Uterus (tissue), 4 donors: ENCODE measurements around the gene PLXNC1. TPM values are rescaled to one million over a fixed set of nuclear protein-coding genes. Genes with fewer than 3 reads are reported as not detected.

Source experiments
- DNase-seq, 2 donors: peaks; one replicate each; pipeline ENCODE4 v3.0.0-alpha.2; 2019 to 2020
- H3K27ac ChIP-seq, 2 donors: fragments of 200-600 bp; sonication (generic); 1 replicate in 1 of 2; 2 replicates in 1 of 2; pipeline ENCODE4 v1.5.1; 2016 to 2018
- H3K27me3 ChIP-seq, 2 donors: fragments of 200-600 bp; sonication (generic); one replicate each; pipeline ENCODE4 v1.5.1; 2018 to 2019; ENCODE audit warnings: control low read depth in 1 of 2
- H3K36me3 ChIP-seq, 2 donors: fragments of 200-600 bp; sonication (generic); one replicate each; pipeline ENCODE4 v1.5.1; 2019; ENCODE audit warnings: control low read depth in 1 of 2
- H3K4me1 ChIP-seq, 2 donors: fragments of 200-600 bp; sonication (generic); one replicate each; pipeline ENCODE4 v1.5.1; 2018 to 2019; ENCODE audit warnings: control low read depth in 1 of 2
- H3K4me3 ChIP-seq, 2 donors: fragments of 200-600 bp; sonication (generic); 1 replicate in 1 of 2; 2 replicates in 1 of 2; pipeline ENCODE4 v1.5.1; 2018 to 2019; ENCODE audit warnings: mild to moderate bottlenecking in 1 of 2
- H3K9me3 ChIP-seq, 2 donors: fragments of 200-600 bp; sonication (generic); one replicate each; pipeline ENCODE4 v1.5.1; 2019; ENCODE audit warnings: control low read depth in 1 of 2
- POLR2A ChIP-seq, 2 donors: fragments of 450-650 bp; IDR thresholded peaks; one replicate each; pipeline ENCODE4 v1.6.1; 2016; ENCODE audit warnings: antibody characterized with exemption in 2 of 2, mild to moderate bottlenecking in 1 of 2, moderate library complexity in 1 of 2
- intact Hi-C: fragments of 100-400 bp; cut with DNase I; formaldehyde crosslinking; loops from one replicate; pipeline ENCODE4 v1.15.1; 2023; ENCODE audit warnings: low total_unique reads
- total RNA-seq, 4 donors: library from RNA; depleted of rRNA in 3 of 4; stranded (reverse); fragments of >200 nt in 3 of 4; gene quantifications; one replicate each; pipeline versions ENCODE4 v1.1.0 to v1.2.4, GENCODE V29; 2014 to 2023
- TF ChIP-seq, protein P1 (sequence below), 4 experiments: fragments of 200-600 bp in 2 of 4; fragments of 450-650 bp in 2 of 4; sonication (generic) in 2 of 4; IDR thresholded peaks; one replicate each; pipeline ENCODE4 v1.5.1; 2016 to 2019; ENCODE audit warnings: antibody characterized with exemption in 4 of 4, mild to moderate bottlenecking in 2 of 4, moderate library complexity in 1 of 4
- donor health status: DM: yes; HTN: yes; CAD: no.

Gene PLXNC1
- total RNA-seq, 4 donors from 2014 or later = 11.6 to 23.8 (median 16.3) TPM

DNA sequence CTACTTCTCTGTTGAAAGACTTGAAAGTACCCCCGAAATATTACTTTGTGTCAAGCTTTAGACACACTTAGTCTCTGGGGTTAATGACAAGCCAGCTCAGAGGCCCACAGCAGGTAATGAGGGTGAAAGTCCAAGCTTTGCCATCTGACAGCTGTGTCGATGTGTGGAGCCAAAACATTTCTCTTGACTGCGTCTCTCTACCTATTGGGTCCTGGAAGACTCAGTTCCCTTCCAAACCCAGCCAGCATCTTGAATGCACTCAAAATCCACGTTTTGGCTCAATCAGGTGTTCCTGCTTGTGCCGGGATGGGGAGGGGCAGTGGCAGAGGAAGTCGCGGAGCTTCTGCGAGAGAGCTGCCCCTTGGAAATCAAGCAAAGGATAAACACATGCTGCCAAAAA is 3.2 kb downstream of the PLXNC1 start:
- no peak overlapping the region for H3K4me3 ChIP-seq
- no peak overlapping the region for H3K27ac ChIP-seq
- H3K36me3 ChIP-seq = no peaks in the 10 kb centered on the region
- no peaks in the 10 kb centered on the region for H3K9me3 ChIP-seq
- TF ChIP-seq, protein P1, sequence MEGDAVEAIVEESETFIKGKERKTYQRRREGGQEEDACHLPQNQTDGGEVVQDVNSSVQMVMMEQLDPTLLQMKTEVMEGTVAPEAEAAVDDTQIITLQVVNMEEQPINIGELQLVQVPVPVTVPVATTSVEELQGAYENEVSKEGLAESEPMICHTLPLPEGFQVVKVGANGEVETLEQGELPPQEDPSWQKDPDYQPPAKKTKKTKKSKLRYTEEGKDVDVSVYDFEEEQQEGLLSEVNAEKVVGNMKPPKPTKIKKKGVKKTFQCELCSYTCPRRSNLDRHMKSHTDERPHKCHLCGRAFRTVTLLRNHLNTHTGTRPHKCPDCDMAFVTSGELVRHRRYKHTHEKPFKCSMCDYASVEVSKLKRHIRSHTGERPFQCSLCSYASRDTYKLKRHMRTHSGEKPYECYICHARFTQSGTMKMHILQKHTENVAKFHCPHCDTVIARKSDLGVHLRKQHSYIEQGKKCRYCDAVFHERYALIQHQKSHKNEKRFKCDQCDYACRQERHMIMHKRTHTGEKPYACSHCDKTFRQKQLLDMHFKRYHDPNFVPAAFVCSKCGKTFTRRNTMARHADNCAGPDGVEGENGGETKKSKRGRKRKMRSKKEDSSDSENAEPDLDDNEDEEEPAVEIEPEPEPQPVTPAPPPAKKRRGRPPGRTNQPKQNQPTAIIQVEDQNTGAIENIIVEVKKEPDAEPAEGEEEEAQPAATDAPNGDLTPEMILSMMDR (IDR thresholded peaks at IDR 0.05) = no peak
- TF ChIP-seq POLR2A (IDR thresholded peaks at IDR 0.05) = no peak
- DNase-seq = no peak
- H3K27me3 ChIP-seq = no peaks in the 10 kb centered on the region
- intact Hi-C loops = no loop called here
- H3K4me1 ChIP-seq = no peaks in the 10 kb centered on the region

DNA sequence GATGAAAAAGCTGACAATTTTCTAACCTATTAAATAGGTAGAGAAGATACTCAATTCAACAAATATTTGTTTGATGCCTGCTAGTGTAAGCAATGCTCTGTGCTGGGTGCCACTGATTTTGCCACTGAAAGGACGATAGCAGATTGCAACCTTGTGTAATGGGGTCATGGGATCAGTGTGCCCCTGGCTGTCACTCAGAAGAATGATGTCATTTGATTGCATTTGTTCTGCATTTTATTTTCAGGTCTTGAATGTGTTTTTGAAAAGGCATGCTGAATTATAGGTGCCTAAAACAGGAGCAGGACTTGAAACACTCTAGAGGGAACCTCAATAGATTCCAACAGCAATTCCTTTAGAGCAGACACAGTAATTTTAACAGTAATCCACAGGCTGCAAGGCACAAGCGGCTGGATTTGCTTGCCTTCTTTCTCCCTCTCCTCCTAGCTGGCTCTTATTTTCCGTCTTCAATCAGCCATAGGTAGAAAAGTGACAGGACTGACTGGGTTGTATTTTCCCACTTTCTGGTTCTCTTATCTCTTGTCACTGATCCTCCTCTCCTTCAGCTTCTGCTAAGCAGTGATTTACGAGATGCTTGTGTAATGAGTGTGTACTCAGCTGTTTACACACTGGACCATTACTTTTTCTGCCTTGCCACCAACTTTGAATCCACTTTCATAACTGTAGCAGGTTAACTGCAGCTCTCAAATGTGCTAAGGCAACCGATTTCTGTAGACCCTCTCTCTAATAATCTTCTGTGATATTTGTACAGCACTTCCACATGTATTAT is 4.1 kb downstream of the PLXNC1 start:
- no peaks in the 10 kb centered on the region for H3K27me3 ChIP-seq
- H3K4me1 ChIP-seq = no peaks in the 10 kb centered on the region
- intact Hi-C loops = no loop called here
- no peak overlapping the region for H3K27ac ChIP-seq
- DNase-seq = no peak
- no peak for TF ChIP-seq POLR2A (IDR thresholded peaks at IDR 0.05)
- TF ChIP-seq, protein P1 (IDR thresholded peaks at IDR 0.05) = no peak
- H3K36me3 ChIP-seq = no peaks in the 10 kb centered on the region
- no peak overlapping the region for H3K4me3 ChIP-seq
- H3K9me3 ChIP-seq = no peaks in the 10 kb centered on the region

DNA sequence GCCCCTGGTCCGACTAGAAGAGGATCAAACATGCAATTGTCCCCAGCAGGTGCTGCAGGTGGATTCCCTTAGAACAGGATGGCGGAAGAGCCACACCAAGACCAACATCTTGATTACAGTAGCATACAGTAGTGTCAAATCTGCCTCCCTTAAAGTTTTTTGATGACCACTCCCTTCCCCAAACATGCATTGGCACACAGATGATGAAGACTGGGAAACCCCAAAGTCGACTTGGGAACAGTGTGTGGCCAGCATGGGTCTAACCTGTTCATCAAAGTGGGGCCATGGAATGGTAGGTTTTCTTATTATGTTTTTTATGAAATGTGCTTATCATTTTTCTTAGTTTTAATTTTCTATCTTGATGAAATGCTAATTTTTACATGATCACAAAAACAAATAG is 8.8 kb downstream of the PLXNC1 start:
- H3K4me3 ChIP-seq = no peak overlapping the region
- DNase-seq = no peak
- no peaks in the 10 kb centered on the region for H3K36me3 ChIP-seq
- intact Hi-C loops = no loop called here
- H3K4me1 ChIP-seq = no peaks in the 10 kb centered on the region
- no peaks in the 10 kb centered on the region for H3K9me3 ChIP-seq
- no peak for TF ChIP-seq POLR2A (IDR thresholded peaks at IDR 0.05)
- TF ChIP-seq, protein P1 (IDR thresholded peaks at IDR 0.05) = no peak
- no peak overlapping the region for H3K27ac ChIP-seq
- H3K27me3 ChIP-seq = no peaks in the 10 kb centered on the region

DNA sequence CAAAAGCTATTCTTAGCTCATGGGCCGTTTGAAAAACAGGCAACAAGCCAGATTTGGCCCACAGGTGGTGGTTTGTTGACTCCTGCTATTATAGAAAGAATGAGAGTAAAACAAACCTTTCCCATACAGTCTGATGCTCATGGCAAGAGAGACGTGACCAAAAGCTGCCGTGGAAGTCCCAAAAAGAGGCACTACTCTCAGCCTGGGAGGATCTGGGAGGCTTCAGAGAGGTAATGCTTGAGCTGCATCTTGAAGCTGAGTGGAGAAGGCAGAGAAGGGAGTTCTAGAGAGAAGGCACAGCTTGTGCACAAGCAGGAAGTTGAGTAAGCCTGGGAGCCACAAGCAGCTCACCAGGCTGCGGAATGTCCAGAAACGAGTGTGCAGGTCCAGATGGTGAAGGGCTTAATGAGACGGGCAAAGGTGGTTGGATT is 9.6 kb downstream of the PLXNC1 start:
- Histone ChIP-seq H3K4me3 (no peak overlapping the region), H3K36me3 (no peaks in the 10 kb centered on the region), H3K9me3 (no peaks in the 10 kb centered on the region), H3K27ac (no peak overlapping the region), H3K27me3 (no peaks in the 10 kb centered on the region), H3K4me1 (no peaks in the 10 kb centered on the region)
- TF ChIP-seq POLR2A (IDR thresholded peaks at IDR 0.05) = no peak
- TF ChIP-seq, protein P1 (IDR thresholded peaks at IDR 0.05) = no peak
- intact Hi-C loops = no loop called here
- DNase-seq = no peak

DNA sequence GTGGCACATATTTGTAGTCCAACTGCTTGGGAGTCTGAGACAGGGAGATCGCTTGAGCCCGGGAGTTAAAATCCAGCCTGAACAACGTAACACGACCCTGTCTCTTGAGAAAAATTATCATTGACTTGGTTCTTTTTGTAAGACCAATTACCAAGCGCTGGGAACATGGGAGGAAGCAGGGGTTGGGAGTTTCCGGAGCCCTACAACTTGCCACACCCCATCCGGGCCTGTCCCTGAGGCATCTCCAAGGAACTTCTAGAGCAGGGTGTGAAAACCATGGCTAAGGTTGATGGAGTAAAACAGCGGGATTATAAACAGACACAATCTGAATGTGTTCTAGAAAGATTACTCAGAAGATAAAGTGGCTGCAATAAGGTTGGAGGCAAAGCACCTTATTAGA is 10.3 kb downstream of the PLXNC1 start:
- H3K27me3 ChIP-seq = no peaks in the 10 kb centered on the region
- TF ChIP-seq, protein P1 (IDR thresholded peaks at IDR 0.05) = no peak
- no peak for TF ChIP-seq POLR2A (IDR thresholded peaks at IDR 0.05)
- intact Hi-C loops = no loop called here
- no peaks in the 10 kb centered on the region for H3K4me1 ChIP-seq
- no peak overlapping the region for H3K27ac ChIP-seq
- no peaks in the 10 kb centered on the region for H3K9me3 ChIP-seq
- DNase-seq = no peak
- H3K4me3 ChIP-seq = no peak overlapping the region
- H3K36me3 ChIP-seq = no peaks in the 10 kb centered on the region
